A673 (cell line): Measurements from ENCODE around the gene FOXN1. TPM values are rescaled to one million over a fixed set of nuclear protein-coding genes. Genes with fewer than 3 reads are reported as not detected.

Source experiments
- BruUV-seq: library from RNA; stranded (reverse); fragments of 400-500 nt; replicated peaks from 2 replicates; lab custom pipeline; 2021; lab: Mats Ljungman, UMichigan
- CTCF ChIA-PET: fragments of 300-600 bp; sonication (Branson Sonifier 250); formaldehyde crosslinking; loops from one replicate; lab custom pipeline; 2022; ENCODE audit warnings: antibody characterized with exemption; lab: Charles Lee
- POLR2A ChIA-PET: fragments of 300-600 bp; sonication (Branson Sonifier 250); formaldehyde crosslinking; loops from one replicate; lab custom pipeline; 2022; ENCODE audit warnings: antibody characterized with exemption; ENCODE audit not compliant: low non-redundant PET; lab: Charles Lee
- DNase-seq: peaks from one replicate; pipeline ENCODE4 v3.0.0-alpha.2; 2015; ENCODE audit warnings: low spot score
- H3K27ac ChIP-seq: fragments of 200-600 bp; sonication (generic); 2 replicates; pipeline ENCODE4 v1.5.1; 2016; ENCODE audit warnings: mixed run types, low read depth, mild to moderate bottlenecking, mixed read lengths, antibody characterized with exemption, low read length; ENCODE audit not compliant: poor library complexity, severe bottlenecking
- H3K27me3 ChIP-seq: fragments of 200-600 bp; sonication (generic); replicated peaks from 2 replicates; pipeline ENCODE4 v1.6.1; 2017; ENCODE audit warnings: mixed run types, low read depth, mild to moderate bottlenecking, mixed read lengths, antibody characterized with exemption, low read length; ENCODE audit not compliant: insufficient read depth, poor library complexity
- H3K36me3 ChIP-seq: fragments of 200-600 bp; sonication (generic); 2 replicates; pipeline ENCODE4 v1.6.1; 2016; ENCODE audit warnings: mixed run types, mild to moderate bottlenecking, mixed read lengths, antibody characterized with exemption, low read length; ENCODE audit not compliant: insufficient read depth, poor library complexity, severe bottlenecking
- H3K4me1 ChIP-seq: fragments of 200-600 bp; sonication (generic); 2 replicates; pipeline ENCODE4 v1.6.1; 2017; ENCODE audit warnings: mixed run types, mild to moderate bottlenecking, mixed read lengths, antibody characterized with exemption, low read length; ENCODE audit not compliant: insufficient read depth, poor library complexity, severe bottlenecking
- H3K4me3 ChIP-seq: fragments of 200-600 bp; sonication (generic); 2 replicates; pipeline ENCODE4 v1.5.1; 2016; ENCODE audit warnings: low read depth, mixed run types, mild to moderate bottlenecking, mixed read lengths, low read length; ENCODE audit not compliant: poor library complexity, severe bottlenecking
- H3K9me3 ChIP-seq: fragments of 200-600 bp; sonication (generic); 2 replicates; pipeline ENCODE4 v1.6.1; 2016; ENCODE audit warnings: mixed run types, low read depth, mild to moderate bottlenecking, mixed read lengths, antibody characterized with exemption, low read length; ENCODE audit not compliant: poor library complexity, severe bottlenecking
- CTCF ChIP-seq: fragments of 300-800, 200-600 bp; sonication (generic); conservative IDR thresholded peaks from 2 replicates; pipeline ENCODE4 v1.5.1; 2017; ENCODE audit warnings: low read depth, mild to moderate bottlenecking, antibody characterized with exemption, low read length, moderate library complexity, mixed read lengths
- EZH2 ChIP-seq: fragments of 200-600 bp; sonication (generic); IDR thresholded peaks from 2 replicates; pipeline ENCODE4 v1.6.1; 2017; ENCODE audit warnings: borderline replicate concordance, low read depth, mild to moderate bottlenecking, mixed read lengths, antibody characterized with exemption, low read length; ENCODE audit not compliant: poor library complexity, severe bottlenecking
- intact Hi-C: fragments of 100-400 bp; cut with micrococcal nuclease; formaldehyde crosslinking; loops from one replicate; pipeline ENCODE4 v1.10.0; 2022; ENCODE audit not compliant: unreplicated experiment
- total RNA-seq: library from RNA; stranded (reverse); gene quantifications from 2 replicates; pipeline ENCODE4 v1.2.3, GENCODE V29; 2021

FOXN1 gene
- total RNA-seq, 1 experiment from 2014 or later, result not detected

- intact Hi-C loops, result loop anchor here (5.0 kb wide), 1 partner anchor 43 kb away; no protein-coding TSS in a partner anchor
- no peak for TF ChIP-seq EZH2
- no peak for TF ChIP-seq CTCF
- no peak overlapping the region for H3K4me3 ChIP-seq
- BruUV-seq, result no TSS peak
- H3K27ac ChIP-seq, result no peak overlapping the region
- CTCF ChIA-PET, result no interaction called here
- H3K27me3 ChIP-seq, result no peaks in the 10 kb centered on the region
- H3K36me3 ChIP-seq, result peaks cover 72% of the 10 kb centered on the region
- H3K9me3 ChIP-seq, result no peaks in the 10 kb centered on the region
- POLR2A ChIA-PET, result no interaction called here
- H3K4me1 ChIP-seq, result peaks cover 8% of the 10 kb centered on the region
- DNase-seq, result no peak
Measured at GRCh38 chr17:28579526-28579925, 73.4 kb downstream of the FOXN1 start.

- POLR2A ChIA-PET, result no interaction called here
- no TSS peak for BruUV-seq
Measured at GRCh38 chr17:28580959-28581358, 74.8 kb downstream of the FOXN1 start.

GRCh38 chr17:28582513-28582912, 76.4 kb downstream of the FOXN1 start:
- H3K9me3 ChIP-seq, result no peaks in the 10 kb centered on the region
- H3K27ac ChIP-seq, result no peak overlapping the region
- no TSS peak for BruUV-seq
- ChIA-PET POLR2A (no interaction called here), CTCF (no interaction called here)
- H3K4me3 ChIP-seq, result no peak overlapping the region
- H3K4me1 ChIP-seq, result no peaks in the 10 kb centered on the region
- no peak for DNase-seq
- intact Hi-C loops, result no loop called here
- no peaks in the 10 kb centered on the region for H3K27me3 ChIP-seq
- peaks cover 92% of the 10 kb centered on the region for H3K36me3 ChIP-seq
- TF ChIP-seq CTCF, result no peak
- TF ChIP-seq EZH2, result no peak

More at GRCh38 chr17:28580959-28581358, 74.8 kb downstream of the FOXN1 start:
- intact Hi-C loops, result no loop called here
- Histone ChIP-seq H3K36me3 (peaks cover 83% of the 10 kb centered on the region), H3K4me1 (peaks cover 8% of the 10 kb centered on the region), H3K4me3 (no peak overlapping the region), H3K27me3 (no peaks in the 10 kb centered on the region), H3K27ac (no peak overlapping the region), H3K9me3 (no peaks in the 10 kb centered on the region)
- CTCF ChIA-PET, result no interaction called here
- no peak for TF ChIP-seq EZH2
- TF ChIP-seq CTCF, result no peak
- DNase-seq, result no peak
